Pancreas (tissue), 10 donors: ENCODE data around the gene PITRM1. TPM values are rescaled to one million over a fixed set of nuclear protein-coding genes. Genes with fewer than 3 reads are reported as not detected.

Experiments
- ATAC-seq, 4 donors: fragments of 200-7000 bp; cut with Tn5 transposase; one replicate each; pipeline versions ENCODE4 v1.8.0 to v1.9.1; 2020; ENCODE audit warnings: mild to moderate bottlenecking in 4 of 4, moderate library complexity in 4 of 4
- DNase-seq, 6 donors: peaks; one replicate each; pipeline ENCODE4 v3.0.0-alpha.2; 2020
- FAIRE-seq: peaks from 2 replicates; lab custom pipeline; 2012; peaks lifted over from hg19 to GRCh38; lab: Jason Lieb, UNC
- H3K27ac ChIP-seq, 4 donors: fragments of 200-600 bp; sonication (generic); 1 replicate in 3 of 4; 2 replicates in 1 of 4; pipeline versions ENCODE4 v1.5.0 to v1.8.0; 2020
- H3K27me3 ChIP-seq, 4 donors: fragments of 200-600 bp; one replicate each; pipeline ENCODE4 v1.8.0; 2021
- H3K36me3 ChIP-seq, 3 donors: fragments of 200-600 bp; sonication (generic) in 1 of 3; one replicate each; pipeline versions ENCODE4 v1.5.0 to v1.8.0; 2020 to 2021
- H3K4me1 ChIP-seq, 3 donors: fragments of 200-600 bp; one replicate each; pipeline ENCODE4 v1.8.0; 2021
- H3K4me3 ChIP-seq, 4 donors: fragments of 200-600 bp; sonication (generic) in 2 of 4; one replicate each; pipeline versions ENCODE4 v1.5.0 to v1.8.0; 2020 to 2021
- H3K9me3 ChIP-seq, 4 donors: fragments of 200-600 bp; one replicate each; pipeline ENCODE4 v1.8.0; 2021
- CTCF ChIP-seq, 4 donors: fragments of 200-600 bp; sonication (generic) in 3 of 4; IDR thresholded peaks; one replicate each; pipeline versions ENCODE4 v1.5.0 to v1.8.0; 2021; ENCODE audit warnings: antibody characterized with exemption in 4 of 4
- WGBS, 2 donors: extraction: QIAGEN DNeasy Blood & Tissue Kit; methylation state at CpG; one replicate each; pipeline ENCODE4 v1.1.7; 2013; 5-methylcytosine and 5-hydroxymethylcytosine counted together
- intact Hi-C, 3 donors: fragments of 100-400 bp; cut with DNase I; formaldehyde crosslinking; loops; one replicate each; pipeline versions ENCODE4 v1.11.1 to v1.14.2; 2022
- polyA plus RNA-seq, 2 donors: library from polyadenylated mRNA; stranded (reverse); fragments of 200-250 nt; gene quantifications; one replicate each; pipeline ENCODE4 v1.2.3, GENCODE V29; 2013
- total RNA-seq, 6 donors: library from RNA; stranded (reverse); fragmentation: NEBNext Ultra II Directional in 4 of 6; extraction: Animal tissue kit (Norgen Biotek cat#: 25700) in 4 of 6; gene quantifications; one replicate each; pipeline versions ENCODE4 v1.2.1 to v1.2.4, GENCODE V29; 2021 to 2023
- donor health status: healthy with polysubstance abuse.
- donor health status: DM: no; HTN: no; CAD: no; lungs with moderate emphysema.
- donor health status: DM: no; HTN: no; CAD: no.
- donor health status: control.
- donor health status: control.
- donor health status: Bipolar disorder and iron deficiency.
- donor health status: DM: yes; HTN: yes; CAD: no.
- donor health status: DM: no; HTN: no; CAD: no.
- donor health status: DM: no; HTN: no; CAD: no.
- donor health status: DM: yes; HTN: yes; CAD: no.

PITRM1 gene
- total and polyA plus RNA-seq, 8 donors, result 24.7 to 73.6 (median 31.5) TPM

DNA sequence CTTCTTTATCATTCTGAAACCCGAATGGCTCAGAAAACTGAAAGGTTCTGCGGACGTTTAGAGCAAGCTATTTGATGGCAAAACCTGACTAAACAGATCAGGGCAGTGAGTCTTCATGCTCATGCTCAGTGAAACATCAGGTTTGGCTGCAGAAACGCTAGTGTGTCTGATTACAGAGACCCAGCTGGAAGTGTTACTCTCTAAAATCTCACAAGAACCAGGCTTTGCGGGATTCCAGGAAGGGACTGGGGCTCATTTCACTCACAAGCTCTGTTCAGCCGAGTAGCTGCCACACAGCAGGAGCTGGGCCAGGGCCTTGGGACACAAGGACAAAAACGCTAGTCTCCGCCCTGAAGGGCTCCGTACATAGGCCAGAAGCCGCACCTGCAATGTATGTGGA, 2.9 kb downstream of the PITRM1 start:
- Histone ChIP-seq H3K4me3 (no peak overlapping the region), H3K27me3 (no peaks in the 10 kb centered on the region), H3K9me3 (no peaks in the 10 kb centered on the region), H3K4me1 (peaks cover 0 to 12% (median 7%) of the 10 kb centered on the region in 3 donors), H3K36me3 (peaks cover 0 to 37% (median 18%) of the 10 kb centered on the region in 3 donors), H3K27ac (no peak overlapping the region)
- no peak for DNase-seq
- ATAC-seq, result no peak
- FAIRE-seq, result no peak
- 83 to 86% methylated on average over 10 of the region's 10 CpGs for WGBS, 2 donors
- TF ChIP-seq CTCF (IDR thresholded peaks at IDR 0.05), result no peak
- intact Hi-C loops, result no loop called here

- DNase-seq (no peak), ATAC-seq (no peak), FAIRE-seq (no peak)
- no peak overlapping the region for H3K4me3 ChIP-seq
- H3K27ac ChIP-seq, result no peak overlapping the region
- no peaks in the 10 kb centered on the region for H3K27me3 ChIP-seq
- peaks cover 0 to 41% (median 18%) of the 10 kb centered on the region in 3 donors for H3K36me3 ChIP-seq
- H3K4me1 ChIP-seq, result peaks cover 0 to 12% (median 7%) of the 10 kb centered on the region in 3 donors
- H3K9me3 ChIP-seq, result no peaks in the 10 kb centered on the region
- WGBS, 2 donors, result 82 to 83% methylated on average over 10 of the region's 10 CpGs
- intact Hi-C loops, result no loop called here
- TF ChIP-seq CTCF (IDR thresholded peaks at IDR 0.05), result no peak
Observed at GRCh38 chr10:3169271-3169670, 3.3 kb downstream of the PITRM1 start.

DNA sequence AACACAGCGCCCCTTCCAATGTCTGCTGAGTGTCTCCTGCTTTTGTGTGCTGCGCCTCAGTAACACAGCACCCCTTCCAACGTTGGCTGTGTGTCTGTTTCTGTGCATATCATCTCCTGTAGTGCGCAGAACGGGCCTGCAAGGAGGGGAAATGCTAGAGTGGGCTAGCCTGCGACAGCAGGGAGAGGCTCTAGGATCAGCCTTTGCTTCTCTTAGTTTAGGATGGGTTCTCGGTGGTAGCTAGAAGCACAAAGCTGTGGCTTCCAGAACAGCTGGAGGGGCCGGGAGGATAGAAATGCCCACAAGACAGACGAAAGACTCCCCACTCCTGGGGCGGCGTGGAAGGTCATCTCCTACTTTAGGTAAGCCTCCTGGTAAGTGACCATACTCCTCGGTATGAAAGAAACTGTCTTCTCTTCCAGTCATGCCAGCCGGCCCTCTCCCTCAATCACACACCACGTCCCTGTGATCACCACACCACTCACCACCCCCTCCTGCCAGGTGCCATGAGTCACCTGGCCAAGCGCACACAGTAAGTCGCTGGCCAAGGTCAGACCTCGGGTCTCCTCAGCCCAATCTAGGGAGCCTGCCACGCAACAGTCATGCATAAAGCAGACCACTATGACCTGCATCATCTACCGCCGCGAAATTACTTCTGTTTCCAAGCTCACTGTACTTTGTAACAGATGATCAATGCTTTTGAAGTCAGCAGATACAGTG, 4.8 kb downstream of the PITRM1 start:
- DNase-seq (no peak), ATAC-seq (no peak), FAIRE-seq (no peak)
- H3K4me3 ChIP-seq, result no peak overlapping the region
- H3K27ac ChIP-seq, result no peak overlapping the region
- intact Hi-C loops, result no loop called here
- no peaks in the 10 kb centered on the region for H3K27me3 ChIP-seq
- no peaks in the 10 kb centered on the region for H3K9me3 ChIP-seq
- WGBS, 2 donors, result 86 to 90% methylated on average over 21 of the region's 21 CpGs
- H3K4me1 ChIP-seq, result peaks cover 0 to 12% (median 7%) of the 10 kb centered on the region in 3 donors
- TF ChIP-seq CTCF (IDR thresholded peaks at IDR 0.05), result no peak
- H3K36me3 ChIP-seq, result peaks cover 0 to 54% (median 30%) of the 10 kb centered on the region in 3 donors

DNA sequence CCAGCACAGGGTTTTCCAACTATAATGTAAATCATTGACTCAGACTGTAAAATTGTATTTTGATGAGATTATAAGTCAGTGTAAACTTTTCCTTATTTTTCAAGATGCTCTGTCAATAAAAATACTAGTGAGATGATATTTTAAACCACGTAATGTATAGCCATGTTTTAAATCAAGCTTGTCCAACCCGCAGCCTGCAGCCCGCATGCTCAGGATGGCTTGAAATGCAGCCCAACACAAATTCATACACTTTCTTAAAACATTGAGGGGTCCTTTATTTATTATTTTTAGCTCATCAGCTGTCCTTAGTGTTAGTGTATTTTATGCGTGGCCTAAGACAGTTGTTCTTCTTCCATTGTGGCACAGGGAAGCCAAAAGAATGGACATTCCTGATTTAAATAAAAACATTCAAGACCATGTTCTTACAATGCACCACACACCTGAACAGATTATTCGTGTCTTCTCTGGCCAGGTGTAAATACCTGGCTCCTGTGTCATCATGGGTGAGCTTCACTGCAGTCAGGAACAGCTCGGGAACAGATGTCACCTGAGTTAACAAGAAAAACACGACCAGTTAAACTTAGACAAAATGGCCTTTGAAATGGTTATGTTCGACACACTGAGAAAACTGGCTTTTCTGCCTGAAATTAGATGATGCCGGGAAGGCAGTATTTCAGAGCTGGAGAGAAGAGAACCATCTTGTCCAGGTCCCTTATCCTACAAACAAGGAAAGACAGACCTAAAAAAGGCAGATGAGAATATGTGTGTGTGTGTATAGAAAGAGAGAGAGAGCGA, 5.9 kb downstream of the PITRM1 start:
- no peak for ATAC-seq
- intact Hi-C loops, result no loop called here
- no peaks in the 10 kb centered on the region for H3K9me3 ChIP-seq
- no peak overlapping the region for H3K27ac ChIP-seq
- peaks cover 0 to 11% (median 6%) of the 10 kb centered on the region in 3 donors for H3K4me1 ChIP-seq
- WGBS, 2 donors, result 77 to 85% methylated on average over 10 of the region's 10 CpGs
- no peak for FAIRE-seq
- peaks cover 0 to 62% (median 30%) of the 10 kb centered on the region in 3 donors for H3K36me3 ChIP-seq
- no peak overlapping the region for H3K4me3 ChIP-seq
- no peak for TF ChIP-seq CTCF (IDR thresholded peaks at IDR 0.05)
- no peaks in the 10 kb centered on the region for H3K27me3 ChIP-seq
- no peak for DNase-seq
